ENCODE measurements around the gene CYRIA.

CYRIA gene

DNA sequence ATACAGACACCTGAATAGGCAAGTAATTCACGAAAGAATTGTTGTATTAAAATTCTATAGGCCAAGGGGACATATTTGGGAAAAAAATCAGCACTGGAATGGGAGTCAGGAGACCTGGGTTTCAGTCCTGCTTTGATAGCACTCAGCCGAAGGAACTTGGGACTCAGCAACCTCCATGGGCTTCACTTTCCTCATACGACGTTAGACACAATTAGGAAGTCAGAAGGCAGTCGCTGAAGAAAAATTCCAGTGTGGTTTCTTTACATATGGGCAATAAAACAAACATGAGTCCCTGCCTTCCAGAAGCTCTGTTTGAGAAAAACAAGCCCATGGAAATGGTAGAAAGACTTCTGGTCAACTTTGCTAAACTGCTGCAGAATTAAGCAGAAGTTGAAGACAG is 15.1 kb upstream of the CYRIA start:
- Histone ChIP-seq H3K4me3 (ENCODE audit: low read length, poor library complexity, severe bottlenecking) (no peak overlapping the region), H3F3A (ENCODE audit: low read depth) (no peaks in the 10 kb centered on the region), H3K9me2 (replicated peaks; ENCODE audit: low read depth, low read length) (no peaks in the 10 kb centered on the region), H4K20me1 (ENCODE audit: insufficient read depth, low read length, poor library complexity, severe bottlenecking) (no peaks in the 10 kb centered on the region), H3K4me2 (ENCODE audit: low read depth, low read length, poor library complexity, severe bottlenecking) (no peak overlapping the region), H2AFZ (ENCODE audit: low read length) (no peak overlapping the region), H3K9ac (ENCODE audit: low read depth, low read length, poor library complexity, severe bottlenecking) (no peak overlapping the region), H3K4me1 (ENCODE audit: insufficient read depth, low read length, poor library complexity, severe bottlenecking) (no peaks in the 10 kb centered on the region), H3K27me3 (ENCODE audit: insufficient read depth, low read length, poor library complexity, severe bottlenecking) (peaks cover 5% of the 10 kb centered on the region), H3K36me3 (ENCODE audit: insufficient read depth, low read length) (no peaks in the 10 kb centered on the region), H3K9me3 (ENCODE audit: insufficient read depth, low read depth, low read length) (peaks cover 7% of the 10 kb centered on the region; the same call in 1 of the 2 replicates), H3K79me2 (ENCODE audit: insufficient read depth, low read length) (no peaks in the 10 kb centered on the region)
- TF ChIP-seq, protein P1, sequence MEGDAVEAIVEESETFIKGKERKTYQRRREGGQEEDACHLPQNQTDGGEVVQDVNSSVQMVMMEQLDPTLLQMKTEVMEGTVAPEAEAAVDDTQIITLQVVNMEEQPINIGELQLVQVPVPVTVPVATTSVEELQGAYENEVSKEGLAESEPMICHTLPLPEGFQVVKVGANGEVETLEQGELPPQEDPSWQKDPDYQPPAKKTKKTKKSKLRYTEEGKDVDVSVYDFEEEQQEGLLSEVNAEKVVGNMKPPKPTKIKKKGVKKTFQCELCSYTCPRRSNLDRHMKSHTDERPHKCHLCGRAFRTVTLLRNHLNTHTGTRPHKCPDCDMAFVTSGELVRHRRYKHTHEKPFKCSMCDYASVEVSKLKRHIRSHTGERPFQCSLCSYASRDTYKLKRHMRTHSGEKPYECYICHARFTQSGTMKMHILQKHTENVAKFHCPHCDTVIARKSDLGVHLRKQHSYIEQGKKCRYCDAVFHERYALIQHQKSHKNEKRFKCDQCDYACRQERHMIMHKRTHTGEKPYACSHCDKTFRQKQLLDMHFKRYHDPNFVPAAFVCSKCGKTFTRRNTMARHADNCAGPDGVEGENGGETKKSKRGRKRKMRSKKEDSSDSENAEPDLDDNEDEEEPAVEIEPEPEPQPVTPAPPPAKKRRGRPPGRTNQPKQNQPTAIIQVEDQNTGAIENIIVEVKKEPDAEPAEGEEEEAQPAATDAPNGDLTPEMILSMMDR (conservative IDR thresholded peaks at IDR 0.05; ENCODE audit: low read length), result no peak
- no peak for TF ChIP-seq EZH2phosphoT487 (IDR thresholded peaks at IDR 0.05; ENCODE audit: borderline replicate concordance)

DNA sequence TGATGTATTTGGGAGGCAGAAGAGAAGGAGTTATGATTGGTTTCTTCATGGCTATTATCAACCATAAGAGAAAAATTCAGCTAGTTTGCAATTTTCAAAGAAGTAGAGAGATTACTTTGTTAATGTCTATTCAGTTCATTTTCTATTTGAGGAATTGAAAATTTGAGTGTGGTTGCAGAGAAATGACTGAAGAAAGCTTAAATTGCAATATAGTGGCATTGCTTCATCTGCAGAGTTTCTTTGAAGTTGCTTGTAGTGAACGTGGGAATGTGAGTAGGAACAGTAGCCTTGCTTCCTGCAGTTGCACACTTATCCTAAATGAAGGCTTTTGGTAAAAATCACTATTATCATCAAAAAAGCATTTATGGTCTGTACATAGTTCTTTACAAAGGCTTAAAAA is 14.7 kb upstream of the CYRIA start:
- Histone ChIP-seq H3K4me1 (ENCODE audit: insufficient read depth, low read length, poor library complexity, severe bottlenecking) (no peaks in the 10 kb centered on the region), H3F3A (ENCODE audit: low read depth) (no peaks in the 10 kb centered on the region)

DNA sequence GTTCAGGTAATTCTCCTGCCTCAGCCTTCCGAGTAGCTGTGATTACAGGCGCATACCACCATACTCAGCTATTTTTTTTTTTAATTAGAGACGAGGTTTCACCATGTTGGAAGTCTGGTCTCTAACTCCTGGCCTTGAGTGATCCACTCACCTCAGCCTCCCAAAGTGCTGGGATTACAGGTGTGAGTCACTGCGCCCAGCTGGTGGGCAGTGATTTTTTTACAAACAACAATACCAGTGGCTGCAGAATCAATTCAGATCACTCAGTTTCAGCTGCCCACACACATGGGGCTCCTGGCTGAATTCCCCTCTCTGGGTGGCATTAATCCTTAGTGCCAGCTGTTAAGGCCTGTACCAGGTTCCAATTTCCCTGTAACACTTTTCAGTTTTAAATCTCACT is 13.3 kb upstream of the CYRIA start:
- Histone ChIP-seq H3K79me2 (ENCODE audit: insufficient read depth, low read length) (no peaks in the 10 kb centered on the region), H3K4me2 (ENCODE audit: low read depth, low read length, poor library complexity, severe bottlenecking) (no peak overlapping the region), H4K20me1 (ENCODE audit: insufficient read depth, low read length, poor library complexity, severe bottlenecking) (no peaks in the 10 kb centered on the region), H3K9me3 (ENCODE audit: insufficient read depth, low read depth, low read length) (peaks cover 7% of the 10 kb centered on the region; the same call in 1 of the 2 replicates), H3K9ac (ENCODE audit: low read depth, low read length, poor library complexity, severe bottlenecking) (no peak overlapping the region), H3K27me3 (ENCODE audit: insufficient read depth, low read length, poor library complexity, severe bottlenecking) (peaks cover 5% of the 10 kb centered on the region), H3K9me2 (replicated peaks; ENCODE audit: low read depth, low read length) (no peaks in the 10 kb centered on the region), H3F3A (ENCODE audit: low read depth) (no peaks in the 10 kb centered on the region), H3K4me3 (ENCODE audit: low read length, poor library complexity, severe bottlenecking) (no peak overlapping the region), H3K36me3 (ENCODE audit: insufficient read depth, low read length) (no peaks in the 10 kb centered on the region), H3K4me1 (ENCODE audit: insufficient read depth, low read length, poor library complexity, severe bottlenecking) (no peaks in the 10 kb centered on the region), H2AFZ (ENCODE audit: low read length) (no peak overlapping the region)
- TF ChIP-seq EZH2phosphoT487 (IDR thresholded peaks at IDR 0.05; ENCODE audit: borderline replicate concordance), result no peak
- TF ChIP-seq, protein P1 (conservative IDR thresholded peaks at IDR 0.05; ENCODE audit: low read length), result no peak

More for the DNA sequence above, 14.7 kb upstream of the CYRIA start:
- TF ChIP-seq, protein P1 (conservative IDR thresholded peaks at IDR 0.05; ENCODE audit: low read length), result no peak
- no peak for TF ChIP-seq EZH2phosphoT487 (IDR thresholded peaks at IDR 0.05; ENCODE audit: borderline replicate concordance)
- Histone ChIP-seq H3K36me3 (ENCODE audit: insufficient read depth, low read length) (no peaks in the 10 kb centered on the region), H3K27me3 (ENCODE audit: insufficient read depth, low read length, poor library complexity, severe bottlenecking) (peaks cover 5% of the 10 kb centered on the region), H3K4me3 (ENCODE audit: low read length, poor library complexity, severe bottlenecking) (no peak overlapping the region), H3K9ac (ENCODE audit: low read depth, low read length, poor library complexity, severe bottlenecking) (no peak overlapping the region), H3K9me2 (replicated peaks; ENCODE audit: low read depth, low read length) (no peaks in the 10 kb centered on the region), H3K4me2 (ENCODE audit: low read depth, low read length, poor library complexity, severe bottlenecking) (no peak overlapping the region), H3K79me2 (ENCODE audit: insufficient read depth, low read length) (no peaks in the 10 kb centered on the region), H2AFZ (ENCODE audit: low read length) (no peak overlapping the region), H4K20me1 (ENCODE audit: insufficient read depth, low read length, poor library complexity, severe bottlenecking) (no peaks in the 10 kb centered on the region), H3K9me3 (ENCODE audit: insufficient read depth, low read depth, low read length) (peaks cover 7% of the 10 kb centered on the region; the same call in 1 of the 2 replicates)

All from Loucy (cell line).